BLaER1 treated with 17β-estradiol and CSF1 and Interleukin-3, amounts not matched to agents 10 nM and 100 nM (cell line): ENCODE results near the gene PLPPR4.

Experiments used
- H3K27ac ChIP-seq, 11 experiments: shearing (Covaris generic); formaldehyde crosslinking; 2 replicates each; pipeline ENCODE4 v1.8.1; 2022
- H3K27me3 ChIP-seq, 11 experiments: shearing (Covaris generic); formaldehyde crosslinking; 2 replicates each; pipeline ENCODE4 v1.8.1; 2022
- H3K36me3 ChIP-seq, 11 experiments: shearing (Covaris generic); formaldehyde crosslinking; 2 replicates each; pipeline ENCODE4 v1.8.1; 2022
- H3K4me1 ChIP-seq, 10 experiments: shearing (Covaris generic); formaldehyde crosslinking; 2 replicates each; pipeline ENCODE4 v1.8.1; 2022
- H3K4me2 ChIP-seq, 11 experiments: shearing (Covaris generic); formaldehyde crosslinking; 2 replicates each; pipeline ENCODE4 v1.8.1; 2022
- H3K4me3 ChIP-seq, 10 experiments: shearing (Covaris generic); formaldehyde crosslinking; 2 replicates each; pipeline ENCODE4 v1.8.1; 2022
- H3K9ac ChIP-seq, 11 experiments: shearing (Covaris generic); formaldehyde crosslinking; 2 replicates each; pipeline ENCODE4 v1.8.1; 2022
- H3K9me3 ChIP-seq, 11 experiments: shearing (Covaris generic); formaldehyde crosslinking; replicated peaks in 1 of 11; 2 replicates each; pipeline ENCODE4 v1.8.1; 2022
- H4K20me1 ChIP-seq, 11 experiments: shearing (Covaris generic); formaldehyde crosslinking; 2 replicates each; pipeline ENCODE4 v1.8.1; 2022
- Cebpa-rat ChIP-seq, 11 experiments: shearing (Covaris generic); IDR thresholded peaks; 2 replicates each; pipeline ENCODE4 v1.8.1; 2022

PLPPR4 gene

GRCh38 chr1:99292886-99293285 lies 28.6 kb downstream of the PLPPR4 start:
- Histone ChIP-seq H3K27ac (no peak overlapping the region), H4K20me1 (no peaks in the 10 kb centered on the region), H3K9me3 (peaks cover 0 to 7% (median 0%) of the 10 kb centered on the region in 11 experiments; a peak in 3 of 22 replicates), H3K4me2 (no peak overlapping the region), H3K4me1 (no peaks in the 10 kb centered on the region), H3K36me3 (no peaks in the 10 kb centered on the region), H3K4me3 (no peak overlapping the region), H3K9ac (no peak overlapping the region), H3K27me3 (no peaks in the 10 kb centered on the region)
- TF ChIP-seq Cebpa-rat (IDR thresholded peaks at IDR 0.05), result no peak

GRCh38 chr1:99297923-99298322 lies 33.6 kb downstream of the PLPPR4 start:
- H3K9me3 ChIP-seq, result no peaks in the 10 kb centered on the region
- no peaks in the 10 kb centered on the region for H3K27me3 ChIP-seq
- H3K27ac ChIP-seq, result no peak overlapping the region

GRCh38 chr1:99304725-99305282 lies 40.5 kb downstream of the PLPPR4 start:
- Histone ChIP-seq H3K27me3 (no peaks in the 10 kb centered on the region), H3K4me3 (no peak overlapping the region), H3K9me3 (no peaks in the 10 kb centered on the region), H3K27ac (no peak overlapping the region), H3K4me2 (no peak overlapping the region), H3K9ac (no peak overlapping the region), H3K4me1 (no peaks in the 10 kb centered on the region), H3K36me3 (no peaks in the 10 kb centered on the region), H4K20me1 (no peaks in the 10 kb centered on the region)
- TF ChIP-seq Cebpa-rat (IDR thresholded peaks at IDR 0.05), result no peak

More at GRCh38 chr1:99297923-99298322, 33.6 kb downstream of the PLPPR4 start:
- Histone ChIP-seq H4K20me1 (no peaks in the 10 kb centered on the region), H3K4me3 (no peak overlapping the region), H3K4me2 (no peak overlapping the region), H3K36me3 (no peaks in the 10 kb centered on the region), H3K4me1 (no peaks in the 10 kb centered on the region), H3K9ac (no peak overlapping the region)
- no peak for TF ChIP-seq Cebpa-rat (IDR thresholded peaks at IDR 0.05)

- Histone ChIP-seq H3K4me2 (no peak overlapping the region), H3K4me3 (no peak overlapping the region), H3K9me3 (no peaks in the 10 kb centered on the region), H3K27me3 (no peaks in the 10 kb centered on the region), H4K20me1 (no peaks in the 10 kb centered on the region), H3K36me3 (no peaks in the 10 kb centered on the region), H3K4me1 (no peaks in the 10 kb centered on the region), H3K9ac (no peak overlapping the region), H3K27ac (no peak overlapping the region)
- TF ChIP-seq Cebpa-rat (IDR thresholded peaks at IDR 0.05), result no peak
Measured at GRCh38 chr1:99305626-99306025, 41.3 kb downstream of the PLPPR4 start.

GRCh38 chr1:99306056-99306455 lies 41.8 kb downstream of the PLPPR4 start:
- Histone ChIP-seq H3K36me3 (no peaks in the 10 kb centered on the region), H3K4me3 (no peak overlapping the region), H3K4me1 (no peaks in the 10 kb centered on the region), H3K27ac (no peak overlapping the region), H3K9ac (no peak overlapping the region), H3K9me3 (no peaks in the 10 kb centered on the region), H4K20me1 (no peaks in the 10 kb centered on the region), H3K27me3 (no peaks in the 10 kb centered on the region), H3K4me2 (no peak overlapping the region)
- TF ChIP-seq Cebpa-rat (IDR thresholded peaks at IDR 0.05), result no peak

- Histone ChIP-seq H3K4me2 (no peak overlapping the region), H3K9me3 (no peaks in the 10 kb centered on the region), H4K20me1 (no peaks in the 10 kb centered on the region), H3K36me3 (no peaks in the 10 kb centered on the region), H3K27ac (no peak overlapping the region), H3K4me1 (no peaks in the 10 kb centered on the region), H3K9ac (no peak overlapping the region), H3K4me3 (no peak overlapping the region), H3K27me3 (no peaks in the 10 kb centered on the region)
- no peak for TF ChIP-seq Cebpa-rat (IDR thresholded peaks at IDR 0.05)
Measured at GRCh38 chr1:99306644-99307043, 42.4 kb downstream of the PLPPR4 start.

GRCh38 chr1:99315305-99315704 lies 51.0 kb downstream of the PLPPR4 start:
- no peaks in the 10 kb centered on the region for H3K27me3 ChIP-seq
- 0 out of 22 replicates have a peak, but pooled peaks cover 0 to 4% (median 0%) of the 10 kb centered on the region in 11 experiments for H3K9me3 ChIP-seq
- H3K4me2 ChIP-seq, result no peak overlapping the region
- no peaks in the 10 kb centered on the region for H3K36me3 ChIP-seq
- no peak overlapping the region for H3K9ac ChIP-seq
- H3K27ac ChIP-seq, result no peak overlapping the region
- H3K4me1 ChIP-seq, result no peaks in the 10 kb centered on the region
- H3K4me3 ChIP-seq, result no peak overlapping the region
- no peak for TF ChIP-seq Cebpa-rat (IDR thresholded peaks at IDR 0.05)
- no peaks in the 10 kb centered on the region for H4K20me1 ChIP-seq

- Histone ChIP-seq H3K27ac (no peak overlapping the region), H3K27me3 (no peaks in the 10 kb centered on the region), H3K36me3 (no peaks in the 10 kb centered on the region), H3K9ac (no peak overlapping the region), H4K20me1 (no peaks in the 10 kb centered on the region), H3K4me1 (no peaks in the 10 kb centered on the region), H3K4me2 (no peak overlapping the region), H3K9me3 (no peaks in the 10 kb centered on the region), H3K4me3 (no peak overlapping the region)
- TF ChIP-seq Cebpa-rat (IDR thresholded peaks at IDR 0.05), result no peak
Measured at GRCh38 chr1:99326215-99326949, 62.1 kb downstream of the PLPPR4 start.

GRCh38 chr1:99327357-99327756 lies 63.1 kb downstream of the PLPPR4 start:
- Histone ChIP-seq H3K36me3 (no peaks in the 10 kb centered on the region), H3K4me2 (no peak overlapping the region), H3K27ac (no peak overlapping the region), H4K20me1 (no peaks in the 10 kb centered on the region), H3K4me1 (no peaks in the 10 kb centered on the region), H3K9me3 (no peaks in the 10 kb centered on the region), H3K9ac (no peak overlapping the region), H3K27me3 (no peaks in the 10 kb centered on the region), H3K4me3 (no peak overlapping the region)
- TF ChIP-seq Cebpa-rat (IDR thresholded peaks at IDR 0.05), result no peak

- Histone ChIP-seq H3K9me3 (no peaks in the 10 kb centered on the region), H4K20me1 (no peaks in the 10 kb centered on the region), H3K27ac (no peak overlapping the region), H3K36me3 (no peaks in the 10 kb centered on the region), H3K27me3 (no peaks in the 10 kb centered on the region), H3K4me1 (no peaks in the 10 kb centered on the region), H3K4me3 (no peak overlapping the region), H3K9ac (no peak overlapping the region), H3K4me2 (no peak overlapping the region)
- TF ChIP-seq Cebpa-rat (IDR thresholded peaks at IDR 0.05), result no peak
Measured at GRCh38 chr1:99328171-99328570, 63.9 kb downstream of the PLPPR4 start.
